Measurements from ENCODE around the gene SIK1.
"Not testable (repeated sequence)": the region's sequence is repeated elsewhere in the genome, so short reads cannot be mapped to it uniquely, and the experiment has no call there.

Gene SIK1

GRCh38 chr21:43426404-43427241, at the start of gene SIK1:
SIK1 (minus strand) TSS chr21:43427131; CDS start chr21:43426178, 953 bp downstream.
- not testable (repeated sequence) for DNase-seq

- DNase-seq, result not testable (repeated sequence)
Observed at GRCh38 chr21:43471597-43472242, 44.8 kb upstream of the SIK1 start.

GRCh38 chr21:43469719-43470458, 43.0 kb upstream of the SIK1 start:
- DNase-seq, result not testable (repeated sequence)

GRCh38 chr21:43467785-43468184, 40.9 kb upstream of the SIK1 start:
- DNase-seq, result no peak

GRCh38 chr21:43465159-43465558, 38.2 kb upstream of the SIK1 start:
- DNase-seq, result not testable (repeated sequence)

- not testable (repeated sequence) for DNase-seq
Observed at GRCh38 chr21:43463498-43464261, 36.7 kb upstream of the SIK1 start.

GRCh38 chr21:43462932-43463331, 36.0 kb upstream of the SIK1 start:
- DNase-seq, result not testable (repeated sequence)

GRCh38 chr21:43460475-43460874, 33.5 kb upstream of the SIK1 start:
- DNase-seq, result not testable (repeated sequence)

- DNase-seq, result not testable (repeated sequence)
Observed at GRCh38 chr21:43458995-43459394, 32.1 kb upstream of the SIK1 start.

GRCh38 chr21:43456616-43457314, 29.8 kb upstream of the SIK1 start:
- not testable (repeated sequence) for DNase-seq

- DNase-seq, result not testable (repeated sequence)
Observed at GRCh38 chr21:43455717-43456116, 28.8 kb upstream of the SIK1 start.

GRCh38 chr21:43454176-43454575, 27.2 kb upstream of the SIK1 start:
- not testable (repeated sequence) for DNase-seq

GRCh38 chr21:43451850-43452249, 24.9 kb upstream of the SIK1 start:
- DNase-seq, result not testable (repeated sequence)

GRCh38 chr21:43450287-43450686, 23.4 kb upstream of the SIK1 start:
- not testable (repeated sequence) for DNase-seq

GRCh38 chr21:43447353-43447977, 20.5 kb upstream of the SIK1 start:
- DNase-seq, result not testable (repeated sequence)

- not testable (repeated sequence) for DNase-seq
Observed at GRCh38 chr21:43446277-43446932, 19.5 kb upstream of the SIK1 start.

- not testable (repeated sequence) for DNase-seq
Observed at GRCh38 chr21:43444524-43444923, 17.6 kb upstream of the SIK1 start.

GRCh38 chr21:43442571-43442970, 15.6 kb upstream of the SIK1 start:
- DNase-seq, result not testable (repeated sequence)

GRCh38 chr21:43440835-43441727, 14.2 kb upstream of the SIK1 start:
- DNase-seq, result not testable (repeated sequence)
